Skeletal muscle tissue (tissue), 3 donors: Measurements from ENCODE around the gene LOC128125822.

Experiments used
- H3K27ac ChIP-seq: one replicate; pipeline ENCODE4 v1.7.0; 2013; ENCODE audit warnings: mild to moderate bottlenecking, low read depth, low read length, inconsistent platforms
- H3K27me3 ChIP-seq, 3 donors: one replicate each; pipeline ENCODE4 v1.7.0; 2013; ENCODE audit warnings: low read length in 3 of 3; ENCODE audit not compliant: control insufficient read depth in 3 of 3, insufficient read depth in 3 of 3
- H3K36me3 ChIP-seq, 3 donors: one replicate each; pipeline ENCODE4 v1.7.0; 2013; ENCODE audit warnings: low read length in 3 of 3; ENCODE audit not compliant: control insufficient read depth in 3 of 3, insufficient read depth in 3 of 3
- H3K4me1 ChIP-seq, 3 donors: one replicate each; pipeline ENCODE4 v1.7.0; 2013; ENCODE audit warnings: low read length in 3 of 3, mild to moderate bottlenecking in 3 of 3; ENCODE audit not compliant: control insufficient read depth in 3 of 3, insufficient read depth in 3 of 3
- H3K4me3 ChIP-seq, 3 donors: one replicate each; pipeline ENCODE4 v1.7.0; 2013; ENCODE audit warnings: low read length in 3 of 3
- H3K9ac ChIP-seq, 3 donors: one replicate each; pipeline ENCODE4 v1.7.0; 2013; ENCODE audit warnings: low read length in 3 of 3, mild to moderate bottlenecking in 3 of 3, moderate library complexity in 2 of 3, low read depth in 1 of 3
- H3K9me3 ChIP-seq, 3 donors: one replicate each; pipeline ENCODE4 v1.7.0; 2013; ENCODE audit warnings: low read length in 3 of 3; ENCODE audit not compliant: control insufficient read depth in 3 of 3
- donor health status: Osteomylitis.

LOC128125822 gene

DNA sequence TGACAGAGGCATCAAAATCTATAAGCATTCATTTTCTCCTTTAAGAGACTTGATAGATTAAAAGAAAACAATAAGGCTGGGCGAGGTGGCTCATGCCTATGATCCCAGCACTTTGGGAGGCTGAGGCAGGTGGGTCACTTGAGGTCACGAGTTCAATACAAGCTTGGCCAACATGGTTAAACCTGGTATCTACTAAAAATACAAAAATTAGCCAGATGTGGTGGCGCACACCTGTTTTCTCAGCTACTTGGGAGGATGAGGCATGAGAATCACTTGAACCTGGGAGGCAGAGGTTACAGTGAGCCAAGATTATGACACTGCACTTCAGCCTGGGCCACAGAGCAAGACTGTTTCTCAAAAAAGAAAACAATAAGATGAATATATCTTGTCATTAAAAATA, 39.3 kb upstream of the LOC128125822 start:
- no peaks in the 10 kb centered on the region for H3K9me3 ChIP-seq
- H3K36me3 ChIP-seq, result no peaks in the 10 kb centered on the region
- no peak overlapping the region for H3K27ac ChIP-seq
- peaks cover 0 to 8% (median 7%) of the 10 kb centered on the region in 3 donors for H3K4me1 ChIP-seq
- H3K27me3 ChIP-seq, result no peaks in the 10 kb centered on the region
- H3K9ac ChIP-seq, result no peak overlapping the region
- H3K4me3 ChIP-seq, result no peak overlapping the region

- H3K27ac ChIP-seq, result no peak overlapping the region
These were observed 38.3 kb upstream of the LOC128125822 start for GRCh38 chr6:63533952-63534351.

DNA sequence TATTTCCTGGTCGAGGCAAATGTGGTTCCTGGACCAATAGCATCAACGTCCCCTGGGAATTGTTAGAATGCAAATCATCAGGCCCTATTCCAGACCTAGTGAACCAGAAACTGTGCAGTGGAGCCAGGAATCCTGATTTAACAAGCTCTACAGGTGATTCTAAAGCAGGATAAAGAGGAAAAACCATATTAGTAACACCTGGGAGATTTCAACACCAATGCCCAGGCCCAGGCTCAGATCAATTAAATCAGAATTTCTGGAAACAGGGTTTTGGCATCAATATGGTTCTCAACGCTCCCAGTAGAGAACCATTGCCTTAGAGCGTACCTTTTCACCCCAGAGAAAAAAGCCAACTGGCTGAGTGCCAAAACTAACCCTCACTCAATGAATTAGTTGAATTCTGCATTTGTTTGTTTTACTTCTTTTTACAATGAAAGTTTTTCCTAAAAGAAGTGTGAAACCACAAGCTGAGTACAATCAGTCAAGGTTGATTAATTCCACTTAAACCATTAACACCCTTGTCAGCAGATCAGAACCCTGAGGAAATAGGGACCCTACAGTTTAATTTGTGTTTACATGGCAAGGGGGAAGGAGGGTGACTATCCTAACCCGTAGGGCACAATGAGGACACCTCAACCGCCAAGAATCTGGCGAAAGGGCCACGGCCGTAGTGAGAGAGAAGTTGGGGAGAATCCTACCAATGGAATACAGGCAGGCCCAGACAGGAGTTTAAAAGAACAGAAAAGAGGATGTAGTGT, 34.9 kb upstream of the LOC128125822 start:
- H3K27ac ChIP-seq, result no peak overlapping the region
- peaks cover 0 to 3% (median 0%) of the 10 kb centered on the region in 3 donors for H3K4me1 ChIP-seq
- H3K36me3 ChIP-seq, result no peaks in the 10 kb centered on the region
- no peaks in the 10 kb centered on the region for H3K9me3 ChIP-seq
- no peak overlapping the region for H3K9ac ChIP-seq
- no peaks in the 10 kb centered on the region for H3K27me3 ChIP-seq
- no peak overlapping the region for H3K4me3 ChIP-seq

More at GRCh38 chr6:63533952-63534351, 38.3 kb upstream of the LOC128125822 start:
- H3K9ac ChIP-seq, result no peak overlapping the region
- peaks cover 0 to 7% (median 3%) of the 10 kb centered on the region in 3 donors for H3K4me1 ChIP-seq
- no peaks in the 10 kb centered on the region for H3K36me3 ChIP-seq
- H3K4me3 ChIP-seq, result no peak overlapping the region
- H3K9me3 ChIP-seq, result no peaks in the 10 kb centered on the region
- no peaks in the 10 kb centered on the region for H3K27me3 ChIP-seq

DNA sequence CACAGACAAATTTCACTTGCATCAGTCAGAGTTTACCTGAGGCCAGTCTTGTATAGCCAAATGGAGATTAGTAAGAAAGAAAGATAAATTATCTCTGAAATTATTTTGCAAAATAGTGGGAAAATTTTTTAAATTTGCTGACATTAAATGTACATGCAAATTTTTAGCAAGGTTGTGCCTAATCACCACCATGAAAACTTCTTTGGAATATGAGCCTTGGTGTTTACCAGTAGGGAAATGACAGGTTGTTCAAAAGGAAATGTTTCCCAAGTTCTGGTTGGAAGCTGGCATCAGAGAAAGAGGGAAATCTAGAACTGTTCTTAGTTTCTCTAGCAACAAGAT, 34.4 kb upstream of the LOC128125822 start:
- Histone ChIP-seq H3K27ac (no peak overlapping the region), H3K9ac (no peak overlapping the region), H3K9me3 (no peaks in the 10 kb centered on the region)

GRCh38 chr6:63538550-63538949, 33.7 kb upstream of the LOC128125822 start:
- Histone ChIP-seq H3K9ac (no peak overlapping the region), H3K4me1 (peaks cover 0 to 3% (median 0%) of the 10 kb centered on the region in 3 donors), H3K27me3 (no peaks in the 10 kb centered on the region), H3K9me3 (no peaks in the 10 kb centered on the region), H3K36me3 (no peaks in the 10 kb centered on the region), H3K4me3 (no peak overlapping the region), H3K27ac (no peak overlapping the region)

More for the DNA sequence above, 34.4 kb upstream of the LOC128125822 start:
- Histone ChIP-seq H3K27me3 (no peaks in the 10 kb centered on the region), H3K4me3 (no peak overlapping the region), H3K4me1 (peaks cover 0 to 3% (median 0%) of the 10 kb centered on the region in 3 donors), H3K36me3 (no peaks in the 10 kb centered on the region)

DNA sequence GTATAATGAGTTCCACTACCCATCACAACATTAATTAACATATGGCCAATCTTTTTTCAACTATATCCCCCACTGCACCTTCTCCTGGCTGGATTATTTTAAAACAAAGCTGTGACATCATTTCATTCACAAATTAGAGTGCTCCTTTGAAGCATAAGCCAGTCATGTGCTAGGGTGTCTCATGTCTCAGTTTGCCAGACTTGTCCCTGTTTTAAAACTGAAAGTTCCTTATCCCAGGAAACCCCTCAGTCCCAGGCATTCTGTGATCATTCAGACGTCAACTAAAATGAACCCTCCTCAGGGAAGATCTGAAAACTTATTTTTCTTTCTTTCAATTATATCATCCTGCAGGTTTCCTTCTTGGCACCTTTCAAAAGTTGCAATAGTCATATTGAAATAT, 29.3 kb upstream of the LOC128125822 start:
- H3K27me3 ChIP-seq, result no peaks in the 10 kb centered on the region
- H3K27ac ChIP-seq, result no peak overlapping the region
- no peak overlapping the region for H3K9ac ChIP-seq
- no peak overlapping the region for H3K4me3 ChIP-seq
- no peaks in the 10 kb centered on the region for H3K36me3 ChIP-seq
- no peaks in the 10 kb centered on the region for H3K9me3 ChIP-seq
- no peaks in the 10 kb centered on the region for H3K4me1 ChIP-seq

GRCh38 chr6:63543982-63544381, 28.3 kb upstream of the LOC128125822 start:
- H3K27me3 ChIP-seq, result no peaks in the 10 kb centered on the region
- H3K36me3 ChIP-seq, result no peaks in the 10 kb centered on the region
- no peak overlapping the region for H3K4me3 ChIP-seq
- H3K9ac ChIP-seq, result no peak overlapping the region
- no peaks in the 10 kb centered on the region for H3K9me3 ChIP-seq
- no peaks in the 10 kb centered on the region for H3K4me1 ChIP-seq
- no peak overlapping the region for H3K27ac ChIP-seq

GRCh38 chr6:63546236-63546635, 26.0 kb upstream of the LOC128125822 start:
- H3K4me1 ChIP-seq, result no peaks in the 10 kb centered on the region
- H3K36me3 ChIP-seq, result no peaks in the 10 kb centered on the region
- H3K9me3 ChIP-seq, result no peaks in the 10 kb centered on the region
- no peak overlapping the region for H3K9ac ChIP-seq
- H3K4me3 ChIP-seq, result no peak overlapping the region
- no peak overlapping the region for H3K27ac ChIP-seq
- no peaks in the 10 kb centered on the region for H3K27me3 ChIP-seq

GRCh38 chr6:63546697-63547096, 25.6 kb upstream of the LOC128125822 start:
- Histone ChIP-seq H3K4me3 (no peak overlapping the region), H3K27ac (no peak overlapping the region), H3K9ac (no peak overlapping the region), H3K9me3 (no peaks in the 10 kb centered on the region), H3K36me3 (no peaks in the 10 kb centered on the region), H3K4me1 (no peaks in the 10 kb centered on the region), H3K27me3 (no peaks in the 10 kb centered on the region)

DNA sequence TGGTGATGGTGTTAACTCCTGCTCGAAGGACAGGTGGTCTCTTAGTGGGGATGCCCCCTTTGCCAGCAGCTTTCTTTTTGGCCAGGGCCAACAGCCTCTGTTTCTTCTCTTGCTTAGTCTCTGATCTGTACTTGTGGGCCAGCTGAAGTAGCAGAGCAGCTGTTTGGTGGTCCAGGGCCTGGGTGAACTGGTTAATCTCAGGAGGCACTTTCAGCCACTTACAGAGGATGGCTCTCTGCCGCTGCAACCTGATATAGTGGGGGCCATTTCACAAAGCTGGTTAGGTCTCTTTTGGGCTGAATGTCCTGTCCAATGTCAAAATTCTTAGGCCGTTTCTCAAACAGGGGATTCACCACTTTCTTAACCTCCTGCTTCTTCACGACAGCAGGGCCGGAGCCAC, 23.2 kb upstream of the LOC128125822 start:
- no peak overlapping the region for H3K4me3 ChIP-seq
- H3K9me3 ChIP-seq, result no peaks in the 10 kb centered on the region
- no peaks in the 10 kb centered on the region for H3K27me3 ChIP-seq
- no peak overlapping the region for H3K9ac ChIP-seq
- no peaks in the 10 kb centered on the region for H3K36me3 ChIP-seq
- H3K4me1 ChIP-seq, result peaks cover 0 to under 1% (median 0%) of the 10 kb centered on the region in 3 donors
- no peak overlapping the region for H3K27ac ChIP-seq
